Activated naive CD4-positive, alpha-beta T cell treated with anti-CD3 and anti-CD28 coated beads, Interleukin-2, amount 50 U/mL, for 24 hours (primary cell): ENCODE results near the gene KIAA1328.

Experiments used
- H3K27ac Mint-ChIP-seq: one replicate; pipeline ENCODE4 v1.8.0; 2021; ENCODE audit warnings: mild to moderate bottlenecking, mixed read lengths
- H3K27me3 Mint-ChIP-seq: one replicate; pipeline ENCODE4 v1.8.0; 2021; ENCODE audit warnings: mixed read lengths
- H3K36me3 Mint-ChIP-seq: one replicate; pipeline ENCODE4 v1.8.0; 2021; ENCODE audit warnings: mixed read lengths
- H3K4me1 Mint-ChIP-seq: one replicate; pipeline ENCODE4 v1.8.0; 2021; ENCODE audit warnings: mixed read lengths
- H3K4me3 Mint-ChIP-seq: one replicate; pipeline ENCODE4 v1.8.0; 2021; ENCODE audit warnings: mild to moderate bottlenecking, mixed read lengths
- H3K9me3 Mint-ChIP-seq: one replicate; pipeline ENCODE4 v1.8.0; 2021; ENCODE audit warnings: mixed read lengths

Gene KIAA1328

DNA sequence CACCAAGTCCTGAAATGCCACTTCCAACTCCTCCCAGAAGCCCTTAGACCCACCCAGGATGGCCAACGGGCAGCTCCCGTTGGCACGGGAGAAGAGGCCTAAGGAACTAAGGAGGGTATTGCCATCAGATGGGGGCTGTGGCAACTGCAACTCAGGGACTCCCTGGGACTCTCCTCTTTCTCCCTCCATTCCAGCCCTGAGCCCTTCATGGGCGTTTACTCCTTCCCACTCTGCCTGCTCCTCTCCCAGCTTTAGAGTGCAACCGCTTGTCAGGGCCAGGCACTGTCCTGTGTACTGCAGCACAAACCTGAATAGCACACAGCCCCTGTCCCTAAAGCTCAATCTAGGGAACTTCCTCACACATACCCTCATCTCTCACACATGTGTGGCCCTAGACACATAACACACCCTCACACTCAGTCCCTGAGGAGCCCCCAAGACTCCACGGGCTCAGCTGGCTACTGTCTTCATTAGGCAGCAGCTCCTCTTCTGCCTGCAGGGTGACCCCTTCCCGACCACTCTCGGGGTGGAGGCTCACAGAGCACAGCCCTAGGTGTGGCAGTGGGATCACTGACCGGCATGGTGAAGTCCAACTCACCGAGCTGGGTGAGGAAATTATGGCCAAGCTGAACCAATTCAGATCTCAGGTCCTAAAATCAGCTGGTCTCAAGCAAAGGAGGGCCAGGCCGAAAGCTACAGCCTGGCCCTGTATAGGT lies 420.4 kb downstream of the KIAA1328 start:
- Mint-ChIP-seq H3K9me3 (peaks cover 6% of the 10 kb centered on the region), H3K27ac (no peak overlapping the region), H3K4me1 (peaks cover 4% of the 10 kb centered on the region), H3K27me3 (peaks cover 37% of the 10 kb centered on the region), H3K4me3 (no peak overlapping the region), H3K36me3 (no peaks in the 10 kb centered on the region)

DNA sequence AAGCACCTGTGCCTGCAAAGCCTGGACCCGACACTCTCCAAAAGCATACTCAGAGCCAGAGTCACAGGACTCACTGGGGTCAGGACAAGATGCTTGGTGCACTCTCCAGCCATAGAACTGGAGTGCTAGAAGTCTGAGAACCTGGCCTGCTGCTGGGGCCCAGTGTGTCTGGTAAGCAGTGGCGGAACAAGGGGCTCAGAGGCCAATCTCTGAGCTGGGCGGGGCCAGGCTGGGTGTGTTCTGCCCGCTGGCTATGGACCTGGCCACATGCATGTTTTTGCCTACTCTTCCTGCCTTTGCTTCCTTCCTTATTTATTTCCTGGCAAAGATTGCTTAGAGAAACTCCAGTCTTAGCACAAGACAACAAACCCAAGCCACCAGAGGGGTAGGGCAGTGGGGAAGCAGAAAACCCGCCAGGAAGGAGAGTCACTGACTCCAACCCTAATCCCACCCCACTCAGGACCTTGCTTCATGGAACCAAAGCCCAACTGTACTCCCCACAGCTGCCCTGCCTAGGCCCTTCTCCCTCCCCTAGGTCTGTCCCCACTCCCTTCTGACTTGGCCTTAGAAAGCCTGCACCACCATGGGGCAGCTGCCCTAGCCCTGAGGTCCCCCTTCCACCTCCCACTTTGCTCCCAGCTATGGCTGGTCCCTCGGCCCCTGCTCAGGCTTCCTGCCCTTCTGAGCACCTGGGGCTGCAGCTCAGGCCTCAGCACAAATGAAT lies 421.1 kb downstream of the KIAA1328 start:
- Mint-ChIP-seq H3K27me3 (peaks cover 39% of the 10 kb centered on the region), H3K27ac (no peak overlapping the region), H3K36me3 (no peaks in the 10 kb centered on the region), H3K4me1 (peaks cover 10% of the 10 kb centered on the region), H3K4me3 (no peak overlapping the region), H3K9me3 (peaks cover 6% of the 10 kb centered on the region)

DNA sequence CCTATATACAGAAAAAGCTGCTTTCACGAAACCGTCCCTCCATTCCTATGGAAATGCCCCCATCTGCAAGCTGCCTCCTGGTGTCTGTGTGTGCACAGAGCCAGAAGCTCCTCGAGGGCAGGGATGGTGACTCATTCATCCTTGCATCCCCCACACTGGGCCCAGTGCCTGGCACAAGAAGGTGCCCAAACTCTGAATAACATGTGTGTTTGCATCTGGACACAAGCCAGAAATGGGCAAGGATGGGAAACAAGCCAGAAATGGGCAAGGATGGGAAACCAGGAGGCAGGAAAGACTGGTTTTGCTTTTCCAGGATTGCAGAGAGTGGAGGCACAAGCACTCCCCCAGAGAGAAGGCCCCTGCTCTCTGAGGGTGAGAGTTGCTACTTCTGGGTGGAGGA lies 422.8 kb downstream of the KIAA1328 start:
- Mint-ChIP-seq H3K36me3 (no peaks in the 10 kb centered on the region), H3K27me3 (peaks cover 40% of the 10 kb centered on the region), H3K4me1 (peaks cover 14% of the 10 kb centered on the region), H3K27ac (no peak overlapping the region), H3K4me3 (no peak overlapping the region), H3K9me3 (no peaks in the 10 kb centered on the region)

DNA sequence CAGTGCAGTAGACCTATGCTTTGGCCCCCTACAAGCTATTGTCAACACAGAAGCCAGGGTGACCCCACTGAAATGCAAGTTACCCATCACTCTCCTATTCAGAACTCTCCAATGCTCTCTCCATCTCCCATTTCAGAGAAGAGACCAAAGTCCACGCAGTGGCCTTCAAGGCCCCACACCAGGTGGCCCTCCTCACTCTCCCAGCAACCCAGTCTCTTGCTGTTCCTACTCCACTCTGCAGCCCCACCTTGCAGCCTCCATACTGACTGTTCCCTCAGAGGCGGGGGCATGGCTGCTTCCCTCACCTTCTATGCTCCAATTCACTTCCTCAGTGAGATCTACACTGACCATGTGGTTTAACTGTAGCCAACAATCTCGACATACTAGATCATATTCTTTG lies 423.4 kb downstream of the KIAA1328 start:
- H3K36me3 Mint-ChIP-seq: no peaks in the 10 kb centered on the region
- H3K9me3 Mint-ChIP-seq: no peaks in the 10 kb centered on the region
- H3K27me3 Mint-ChIP-seq: peaks cover 36% of the 10 kb centered on the region
- no peak overlapping the region for H3K27ac Mint-ChIP-seq
- H3K4me1 Mint-ChIP-seq: peaks cover 14% of the 10 kb centered on the region
- H3K4me3 Mint-ChIP-seq: peak overlapping the region; percentile 50

DNA sequence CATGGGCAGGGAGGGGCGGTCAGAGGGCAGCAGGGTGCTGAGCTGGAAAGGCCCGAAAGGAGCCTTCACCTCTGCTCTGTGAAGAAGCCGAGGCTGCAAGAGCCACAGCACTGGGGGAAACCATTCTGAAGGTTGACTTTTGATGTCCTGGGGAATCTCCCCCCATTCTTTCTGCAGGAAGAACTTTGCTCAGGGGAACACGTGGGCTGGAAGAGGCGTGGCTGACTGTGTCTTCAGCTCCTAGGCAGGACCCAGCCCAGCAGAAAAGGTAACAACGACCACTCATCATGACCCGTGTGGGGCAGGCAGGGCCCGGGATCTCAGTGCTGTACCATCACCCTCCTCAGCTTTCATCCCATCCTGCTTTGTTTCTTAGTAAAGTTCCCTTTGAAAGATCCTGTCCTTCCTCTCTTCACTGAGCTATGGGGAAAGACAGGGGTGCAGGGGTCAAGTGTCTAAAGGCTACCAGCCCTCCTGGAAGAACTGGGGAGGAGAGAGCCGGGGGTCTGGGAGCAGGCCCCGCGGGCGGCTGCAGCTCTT lies 424.0 kb downstream of the KIAA1328 start:
- peak overlapping the region; percentile 50 for H3K4me3 Mint-ChIP-seq
- H3K36me3 Mint-ChIP-seq: no peaks in the 10 kb centered on the region
- no peak overlapping the region for H3K27ac Mint-ChIP-seq
- H3K27me3 Mint-ChIP-seq: peaks cover 39% of the 10 kb centered on the region
- no peaks in the 10 kb centered on the region for H3K9me3 Mint-ChIP-seq
- peaks cover 14% of the 10 kb centered on the region for H3K4me1 Mint-ChIP-seq

DNA sequence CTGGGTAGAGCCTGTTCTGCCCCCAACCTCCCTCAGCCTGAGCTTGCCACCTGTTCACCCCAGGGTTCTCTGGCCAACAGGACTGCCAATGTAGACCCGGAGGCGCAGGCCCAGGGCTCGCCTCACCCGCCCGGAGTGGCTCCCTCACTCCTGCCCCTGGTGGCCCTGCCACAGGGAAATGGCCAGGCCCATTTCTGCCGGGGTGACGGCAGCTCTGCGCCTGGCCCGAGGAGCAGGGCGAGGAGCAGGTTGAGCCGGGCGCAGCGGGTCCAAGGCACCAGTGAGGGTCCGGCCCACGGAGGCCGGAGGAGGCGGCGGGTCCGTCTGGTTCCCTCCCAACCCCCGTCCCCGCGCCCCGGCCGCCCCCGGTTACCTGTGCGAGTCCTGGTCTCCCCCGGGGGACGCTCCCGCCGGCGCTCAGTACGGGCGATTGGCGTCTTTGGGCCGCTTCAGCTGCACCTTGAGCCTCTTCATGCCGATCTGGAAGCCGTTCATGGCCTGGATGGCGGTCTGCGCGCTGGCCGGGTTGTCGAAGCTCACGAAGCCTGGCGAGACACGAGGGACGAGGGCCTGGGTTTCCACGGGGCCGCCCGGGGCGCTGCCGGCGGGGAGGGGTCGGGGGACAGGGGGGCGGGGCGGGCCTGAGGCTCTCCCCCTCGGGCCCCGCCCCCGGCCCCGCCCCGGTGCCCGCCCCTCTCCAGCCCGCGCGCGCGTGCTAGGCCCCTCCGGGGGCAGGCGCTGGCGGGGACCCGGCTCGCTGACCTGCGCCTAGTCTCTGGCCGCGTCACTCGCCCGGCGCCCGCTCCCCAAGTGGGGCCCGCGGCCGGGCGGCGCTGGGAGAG lies 424.7 kb downstream of the KIAA1328 start:
- peaks cover 39% of the 10 kb centered on the region for H3K27me3 Mint-ChIP-seq
- no peak overlapping the region for H3K4me3 Mint-ChIP-seq
- H3K9me3 Mint-ChIP-seq: no peaks in the 10 kb centered on the region
- H3K36me3 Mint-ChIP-seq: no peaks in the 10 kb centered on the region
- H3K4me1 Mint-ChIP-seq: peaks cover 14% of the 10 kb centered on the region
- no peak overlapping the region for H3K27ac Mint-ChIP-seq

DNA sequence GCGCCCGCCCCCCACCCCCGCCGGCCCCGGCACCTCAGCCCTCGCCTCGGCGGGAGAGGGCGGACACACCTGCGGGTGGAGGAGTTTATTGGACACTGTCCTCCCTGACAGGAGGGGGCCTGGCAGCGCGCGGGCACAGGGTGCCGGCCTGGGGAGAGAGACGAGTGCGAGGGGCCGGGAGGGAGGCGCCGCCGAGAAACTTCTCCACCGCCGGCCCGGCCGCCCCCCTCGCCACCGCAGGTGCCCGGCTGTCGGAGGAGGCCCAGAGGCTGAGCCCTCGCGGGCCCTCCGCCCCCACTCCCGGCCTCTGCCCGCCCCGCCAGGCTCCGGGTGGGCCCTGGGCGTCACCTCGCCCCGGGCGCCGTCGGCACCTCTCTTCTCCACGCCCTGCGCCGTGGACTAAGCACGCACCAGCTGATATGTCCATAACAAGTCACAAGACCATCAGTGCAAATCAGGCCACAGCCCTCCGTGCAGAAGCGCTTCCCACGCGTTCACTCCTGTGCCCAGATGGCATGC lies 425.4 kb downstream of the KIAA1328 start:
- H3K4me1 Mint-ChIP-seq: peaks cover 14% of the 10 kb centered on the region
- H3K4me3 Mint-ChIP-seq: peak overlapping the region; percentile 62
- no peak overlapping the region for H3K27ac Mint-ChIP-seq
- H3K9me3 Mint-ChIP-seq: no peaks in the 10 kb centered on the region
- peaks cover 39% of the 10 kb centered on the region for H3K27me3 Mint-ChIP-seq
- no peaks in the 10 kb centered on the region for H3K36me3 Mint-ChIP-seq

DNA sequence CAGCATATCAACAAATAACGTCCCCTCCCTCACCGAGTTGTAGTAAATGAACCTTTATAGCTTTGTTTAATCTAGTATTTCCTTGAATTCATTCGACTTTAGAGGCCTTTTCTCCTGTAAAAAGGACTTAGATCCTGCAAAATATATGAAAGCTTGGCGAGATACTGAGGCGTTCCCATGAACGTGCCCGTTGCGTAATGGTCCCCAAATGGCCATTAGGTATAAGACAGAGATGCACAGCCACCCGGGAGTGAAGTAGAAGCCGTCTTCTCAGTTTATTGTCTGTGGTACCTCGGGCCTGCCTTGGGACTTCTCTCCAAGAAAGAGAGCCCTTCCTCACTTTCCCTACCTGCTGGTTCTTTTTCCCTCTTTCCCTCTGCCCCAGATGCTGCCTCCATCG lies 426.0 kb downstream of the KIAA1328 start:
- H3K36me3 Mint-ChIP-seq: no peaks in the 10 kb centered on the region
- peak overlapping the region; percentile 62 for H3K4me3 Mint-ChIP-seq
- no peak overlapping the region for H3K27ac Mint-ChIP-seq

DNA sequence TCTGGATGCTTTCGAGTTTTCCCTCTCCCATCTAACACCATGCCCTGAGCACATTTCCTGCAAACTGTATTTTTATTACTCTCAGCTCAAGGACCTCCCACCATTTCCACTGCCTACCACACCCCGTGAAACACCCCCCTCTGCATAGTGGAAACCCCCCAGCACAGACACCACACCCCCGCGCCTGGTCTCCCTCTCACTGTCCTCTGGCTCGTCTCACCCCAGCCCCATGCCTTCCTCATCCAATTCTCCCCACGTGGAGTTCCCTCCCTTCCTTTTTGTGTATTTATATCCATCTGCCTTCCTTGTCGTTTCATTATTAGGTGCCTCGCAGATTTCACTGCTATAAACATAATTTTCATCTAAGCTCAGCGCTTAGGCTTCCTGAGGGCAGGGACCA lies 429.2 kb downstream of the KIAA1328 start:
- H3K27me3 Mint-ChIP-seq: peaks cover 17% of the 10 kb centered on the region
- H3K36me3 Mint-ChIP-seq: no peaks in the 10 kb centered on the region
- H3K4me1 Mint-ChIP-seq: peaks cover 10% of the 10 kb centered on the region
- no peaks in the 10 kb centered on the region for H3K9me3 Mint-ChIP-seq
- H3K27ac Mint-ChIP-seq: no peak overlapping the region
- H3K4me3 Mint-ChIP-seq: no peak overlapping the region

More for the DNA sequence above, 426.0 kb downstream of the KIAA1328 start:
- Mint-ChIP-seq H3K4me1 (peaks cover 14% of the 10 kb centered on the region), H3K27me3 (peaks cover 39% of the 10 kb centered on the region), H3K9me3 (no peaks in the 10 kb centered on the region)

DNA sequence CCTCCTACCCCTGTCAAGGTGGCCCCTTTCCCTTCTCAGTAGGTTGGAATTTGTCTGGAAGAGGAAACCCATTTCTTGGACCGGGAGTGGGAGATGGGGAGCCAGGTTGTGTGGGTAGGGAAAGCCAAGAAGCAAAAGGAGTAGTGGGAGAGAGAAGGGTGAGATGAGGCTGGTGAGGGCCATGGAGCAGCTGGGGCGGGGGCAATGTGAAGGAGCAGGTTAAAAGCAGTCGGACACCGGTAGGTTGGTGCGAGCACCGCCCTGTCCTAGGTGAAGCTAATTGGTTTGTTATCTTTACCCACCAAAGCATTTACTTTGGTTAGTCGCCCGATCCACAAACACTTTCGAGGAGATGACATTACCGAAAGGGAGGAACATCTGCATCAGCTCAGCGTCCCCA lies 429.9 kb downstream of the KIAA1328 start:
- Mint-ChIP-seq H3K27ac (no peak overlapping the region), H3K27me3 (peaks cover 19% of the 10 kb centered on the region), H3K4me1 (peaks cover 10% of the 10 kb centered on the region), H3K4me3 (no peak overlapping the region), H3K9me3 (no peaks in the 10 kb centered on the region), H3K36me3 (no peaks in the 10 kb centered on the region)

DNA sequence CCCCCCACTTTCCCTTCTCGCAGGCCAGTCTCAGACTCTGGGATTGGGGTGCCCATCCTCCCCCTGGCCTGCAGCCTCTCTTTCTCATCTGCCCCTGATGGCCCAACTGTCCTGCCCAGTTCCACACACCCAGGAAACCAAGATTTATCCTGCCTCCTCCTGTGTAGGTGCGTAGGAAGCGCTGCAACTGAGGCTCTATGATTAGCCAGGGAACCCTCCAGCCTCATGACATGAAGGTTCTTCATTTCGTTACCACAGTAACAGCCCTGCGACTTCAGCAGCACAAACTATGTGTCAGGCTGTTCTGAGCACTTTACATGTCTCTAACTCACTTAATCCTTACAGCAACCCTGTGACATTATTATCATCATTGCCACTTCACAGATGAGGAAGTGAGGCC lies 430.8 kb downstream of the KIAA1328 start:
- H3K9me3 Mint-ChIP-seq: no peaks in the 10 kb centered on the region
- H3K27me3 Mint-ChIP-seq: peaks cover 16% of the 10 kb centered on the region
- H3K36me3 Mint-ChIP-seq: no peaks in the 10 kb centered on the region
- H3K4me1 Mint-ChIP-seq: peaks cover 7% of the 10 kb centered on the region
- H3K27ac Mint-ChIP-seq: no peak overlapping the region
- no peak overlapping the region for H3K4me3 Mint-ChIP-seq

DNA sequence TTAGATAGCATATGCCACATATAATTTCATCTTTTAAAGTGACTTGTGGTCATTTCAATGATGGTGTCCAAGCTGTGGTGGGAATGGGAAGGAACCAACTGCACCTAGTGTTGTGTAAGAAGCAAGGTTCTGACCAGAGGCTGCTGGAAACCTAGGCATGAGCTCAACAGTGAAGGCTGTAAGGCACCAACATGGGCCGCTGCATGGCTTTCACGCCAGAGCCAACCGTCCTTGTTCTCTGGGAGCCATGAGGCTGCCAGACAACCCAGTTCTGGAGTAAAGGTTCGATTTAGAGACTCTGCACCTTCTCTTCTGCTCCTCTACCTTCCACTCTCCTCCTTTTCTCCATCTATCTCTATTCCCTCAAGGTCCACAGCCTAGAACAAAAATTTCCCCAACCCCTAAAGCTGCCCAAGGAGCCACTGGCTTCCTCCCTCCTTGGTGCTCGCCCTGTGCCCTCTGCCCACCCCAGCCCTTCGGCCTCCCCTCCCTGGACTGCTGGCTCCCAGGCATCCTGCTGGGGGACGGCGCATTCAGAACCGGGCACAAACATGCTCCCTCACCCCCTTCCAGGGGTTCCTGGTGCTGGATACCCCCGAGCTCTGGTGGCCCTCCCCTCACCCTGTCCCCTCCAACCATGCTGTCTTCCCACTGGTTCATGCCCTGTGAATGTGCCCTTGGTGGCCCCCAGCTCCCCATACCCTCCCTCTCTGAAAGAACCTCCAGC lies 431.6 kb downstream of the KIAA1328 start:
- no peaks in the 10 kb centered on the region for H3K4me1 Mint-ChIP-seq
- peaks cover 11% of the 10 kb centered on the region for H3K27me3 Mint-ChIP-seq
- H3K9me3 Mint-ChIP-seq: no peaks in the 10 kb centered on the region
- H3K27ac Mint-ChIP-seq: no peak overlapping the region
- no peaks in the 10 kb centered on the region for H3K36me3 Mint-ChIP-seq
- H3K4me3 Mint-ChIP-seq: no peak overlapping the region

DNA sequence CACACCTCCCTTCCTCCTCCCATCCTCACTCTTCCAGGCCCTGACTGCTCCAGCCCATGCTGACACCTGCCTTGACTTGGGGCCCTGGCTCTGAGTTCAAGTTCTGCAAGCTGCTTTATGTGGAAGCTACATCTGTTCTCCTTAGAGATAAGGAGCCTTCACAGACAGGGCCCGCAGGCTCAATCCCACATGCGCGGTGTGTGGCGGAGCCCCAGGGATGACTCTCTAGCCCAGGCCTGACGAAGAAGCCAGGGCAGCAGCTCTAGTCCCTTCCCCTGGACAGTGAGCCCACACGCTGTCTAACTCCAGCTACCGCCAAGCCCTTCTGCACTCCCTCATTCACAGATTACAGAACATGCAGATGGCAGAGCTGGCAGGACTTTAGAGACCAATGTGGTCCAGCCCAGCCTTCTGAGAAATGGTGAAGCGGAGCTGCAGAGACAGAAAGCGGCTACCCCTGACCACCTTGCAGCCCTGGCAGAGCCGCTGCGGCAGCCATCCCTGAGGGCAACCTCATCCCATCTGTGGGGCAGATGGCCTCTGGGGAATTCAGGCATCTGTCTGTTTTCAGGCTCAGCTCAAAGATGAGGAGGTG lies 432.4 kb downstream of the KIAA1328 start:
- Mint-ChIP-seq H3K9me3 (no peaks in the 10 kb centered on the region), H3K27me3 (peaks cover 8% of the 10 kb centered on the region), H3K27ac (no peak overlapping the region), H3K36me3 (no peaks in the 10 kb centered on the region), H3K4me3 (no peak overlapping the region), H3K4me1 (no peaks in the 10 kb centered on the region)

DNA sequence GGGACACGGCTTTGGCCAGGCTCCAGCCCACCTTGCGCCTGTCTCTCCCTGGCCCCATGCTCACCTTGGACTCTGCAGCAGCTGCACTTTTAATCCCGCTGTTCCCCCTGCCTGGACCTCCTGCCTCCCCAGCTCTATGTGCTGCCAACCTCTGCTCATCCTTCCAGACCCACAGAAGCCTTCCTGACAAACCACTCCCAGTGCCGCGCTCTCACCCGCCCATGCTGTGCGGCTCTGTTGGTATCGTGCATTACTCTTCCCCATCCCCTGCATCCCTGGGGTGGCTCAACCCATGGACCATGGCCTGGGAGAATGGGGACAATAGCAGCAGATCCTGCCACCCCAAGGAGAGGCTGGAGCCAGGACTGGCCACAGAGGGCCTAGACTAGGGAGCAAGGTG lies 433.1 kb downstream of the KIAA1328 start:
- Mint-ChIP-seq H3K27me3 (peaks cover 8% of the 10 kb centered on the region), H3K27ac (no peak overlapping the region), H3K4me1 (no peaks in the 10 kb centered on the region), H3K36me3 (no peaks in the 10 kb centered on the region), H3K4me3 (no peak overlapping the region), H3K9me3 (no peaks in the 10 kb centered on the region)

DNA sequence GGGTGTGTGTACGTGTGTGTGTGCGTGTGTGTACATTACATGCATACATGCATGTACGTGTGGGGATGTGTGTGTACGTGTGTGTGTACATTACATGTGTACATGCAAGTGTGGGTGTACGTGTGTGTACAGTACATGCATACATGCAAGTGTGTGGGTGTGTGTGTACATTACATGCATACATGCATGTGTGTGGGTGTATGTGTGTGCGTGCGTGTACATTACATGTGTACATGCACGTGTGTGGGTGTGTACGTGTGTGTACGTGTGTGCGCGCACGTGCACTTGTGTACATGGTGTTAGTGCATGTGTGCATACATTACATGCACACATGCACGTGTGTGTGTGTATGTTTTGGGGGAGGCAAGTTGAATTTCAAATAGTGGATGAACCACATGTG lies 436.0 kb downstream of the KIAA1328 start:
- no peaks in the 10 kb centered on the region for H3K4me1 Mint-ChIP-seq
- peaks cover 6% of the 10 kb centered on the region for H3K27me3 Mint-ChIP-seq
- no peak overlapping the region for H3K27ac Mint-ChIP-seq
- H3K9me3 Mint-ChIP-seq: no peaks in the 10 kb centered on the region
- H3K36me3 Mint-ChIP-seq: no peaks in the 10 kb centered on the region
- no peak overlapping the region for H3K4me3 Mint-ChIP-seq
